BJ (cell line): ENCODE measurements around the gene RELB. TPM values are rescaled to one million over a fixed set of nuclear protein-coding genes. Genes with fewer than 3 reads are reported as not detected.

ENCODE experiments used
- CTCF ChIA-PET: fragments of 350-600 bp; formaldehyde crosslinking; extraction: SDS; loops from one replicate; lab custom pipeline; 2021; ENCODE audit warnings: antibody characterized with exemption, inconsistent platforms; lab: Yijun Ruan, JAX
- POLR2A ChIA-PET: fragments of 300-600 bp; sonication (Branson Sonifier 250); formaldehyde crosslinking; extraction: SDS; loops from one replicate; lab custom pipeline; 2021; ENCODE audit warnings: antibody characterized with exemption; lab: Charles Lee
- DNase-seq: peaks from one replicate; pipeline ENCODE4 v3.0.0-alpha.2; 2011; ENCODE audit warnings: low read depth
- H3K27me3 ChIP-seq: 2 replicates; pipeline ENCODE4 v1.6.0; 2011; ENCODE audit warnings: low read length; ENCODE audit not compliant: control insufficient read depth, insufficient read depth
- H3K36me3 ChIP-seq: 2 replicates; pipeline ENCODE4 v1.5.1; 2011; ENCODE audit warnings: low read length; ENCODE audit not compliant: control insufficient read depth, insufficient read depth
- H3K4me3 ChIP-seq: 2 replicates; pipeline ENCODE4 v1.5.1; 2011; ENCODE audit warnings: low read depth, mild to moderate bottlenecking, control low read depth, low read length
- polyA plus RNA-seq: library from polyadenylated mRNA; depleted of rRNA; stranded (reverse); fragments of >200 nt; gene quantifications from 2 replicates; pipeline ENCODE4 v1.2.3, GENCODE V29; 2011
- TF ChIP-seq, protein P1 (sequence below): IDR thresholded peaks from 2 replicates; pipeline ENCODE4 v1.5.1; 2011; ENCODE audit warnings: low read depth, mild to moderate bottlenecking, control low read depth, inconsistent platforms, low read length, moderate library complexity; ENCODE audit not compliant: insufficient read depth

Gene RELB
- polyA plus RNA-seq, 1 experiment = 11.6 TPM

- POLR2A ChIA-PET = no interaction called here
- no peak overlapping the region for H3K4me3 ChIP-seq
- H3K27me3 ChIP-seq = no peaks in the 10 kb centered on the region
- TF ChIP-seq, protein P1, sequence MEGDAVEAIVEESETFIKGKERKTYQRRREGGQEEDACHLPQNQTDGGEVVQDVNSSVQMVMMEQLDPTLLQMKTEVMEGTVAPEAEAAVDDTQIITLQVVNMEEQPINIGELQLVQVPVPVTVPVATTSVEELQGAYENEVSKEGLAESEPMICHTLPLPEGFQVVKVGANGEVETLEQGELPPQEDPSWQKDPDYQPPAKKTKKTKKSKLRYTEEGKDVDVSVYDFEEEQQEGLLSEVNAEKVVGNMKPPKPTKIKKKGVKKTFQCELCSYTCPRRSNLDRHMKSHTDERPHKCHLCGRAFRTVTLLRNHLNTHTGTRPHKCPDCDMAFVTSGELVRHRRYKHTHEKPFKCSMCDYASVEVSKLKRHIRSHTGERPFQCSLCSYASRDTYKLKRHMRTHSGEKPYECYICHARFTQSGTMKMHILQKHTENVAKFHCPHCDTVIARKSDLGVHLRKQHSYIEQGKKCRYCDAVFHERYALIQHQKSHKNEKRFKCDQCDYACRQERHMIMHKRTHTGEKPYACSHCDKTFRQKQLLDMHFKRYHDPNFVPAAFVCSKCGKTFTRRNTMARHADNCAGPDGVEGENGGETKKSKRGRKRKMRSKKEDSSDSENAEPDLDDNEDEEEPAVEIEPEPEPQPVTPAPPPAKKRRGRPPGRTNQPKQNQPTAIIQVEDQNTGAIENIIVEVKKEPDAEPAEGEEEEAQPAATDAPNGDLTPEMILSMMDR = no peak
- CTCF ChIA-PET = interaction anchor here (1.4 kb wide), 1 partner anchor 15 kb away, joined by 4 read pairs; no protein-coding TSS in a partner anchor
- no peak for DNase-seq
- peaks cover 45% of the 10 kb centered on the region for H3K36me3 ChIP-seq
These were observed 27.1 kb upstream of the RELB start for GRCh38 chr19:44973982-44974735.

DNA sequence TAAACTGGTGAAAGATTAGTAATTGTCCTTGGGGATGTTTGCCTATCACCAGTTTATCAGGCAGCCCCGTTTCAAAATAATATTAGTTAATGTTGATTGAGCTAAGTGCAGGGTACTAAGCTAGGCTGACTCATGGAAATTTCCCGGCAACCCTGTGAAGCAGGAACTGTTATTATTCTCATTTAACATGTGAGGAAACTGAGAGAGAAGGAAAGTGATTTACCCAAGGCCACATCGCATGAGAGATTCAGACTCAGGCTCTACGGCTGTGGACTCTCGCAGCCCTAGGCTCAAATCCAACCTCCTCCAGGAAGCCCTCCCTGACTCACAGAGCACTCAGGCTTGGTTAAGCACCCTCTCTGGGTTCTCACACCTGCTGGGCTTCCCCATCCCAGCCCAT is 26.4 kb upstream of the RELB start:
- DNase-seq = no peak
- Histone ChIP-seq H3K27me3 (no peaks in the 10 kb centered on the region), H3K36me3 (peaks cover 48% of the 10 kb centered on the region), H3K4me3 (no peak overlapping the region)
- TF ChIP-seq, protein P1 = no peak
- ChIA-PET POLR2A (no interaction called here), CTCF (interaction anchor here (1.1 to 1.4 kb wide), 2 partner anchors 11 to 14 kb away, joined by 4 to 5 read pairs; no protein-coding TSS in a partner anchor)

DNA sequence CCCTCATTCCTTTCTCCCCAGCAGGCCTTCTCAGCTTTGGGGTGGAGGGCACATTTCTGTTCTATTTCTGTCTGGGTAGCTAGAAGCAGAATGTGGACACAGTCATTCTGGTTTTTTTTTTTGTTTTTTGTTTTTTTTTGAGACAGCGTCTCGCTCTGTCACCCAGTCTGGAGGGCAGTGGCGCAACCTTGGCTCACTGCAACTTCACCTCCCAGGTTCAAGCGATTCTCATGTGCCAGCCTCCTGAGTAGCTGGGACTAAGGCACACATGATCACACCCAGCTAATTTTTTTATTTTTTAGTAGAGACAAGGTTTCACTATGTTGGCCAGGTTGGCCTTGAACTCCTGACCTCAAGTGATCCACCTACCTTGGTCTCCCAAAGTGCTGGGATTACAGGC is 25.8 kb upstream of the RELB start:
- ChIA-PET POLR2A (no interaction called here), CTCF (interaction anchor here (1.1 to 1.4 kb wide), 2 partner anchors 11 to 14 kb away, joined by 4 to 5 read pairs; no protein-coding TSS in a partner anchor)
- TF ChIP-seq, protein P1 = no peak
- Histone ChIP-seq H3K4me3 (no peak overlapping the region), H3K36me3 (peaks cover 48% of the 10 kb centered on the region), H3K27me3 (no peaks in the 10 kb centered on the region)
- no peak for DNase-seq

- POLR2A ChIA-PET = no interaction called here
- peaks cover 28% of the 10 kb centered on the region for H3K36me3 ChIP-seq
- CTCF ChIA-PET = no interaction called here
These were observed 17.3 kb upstream of the RELB start for GRCh38 chr19:44984005-44984404.

DNA sequence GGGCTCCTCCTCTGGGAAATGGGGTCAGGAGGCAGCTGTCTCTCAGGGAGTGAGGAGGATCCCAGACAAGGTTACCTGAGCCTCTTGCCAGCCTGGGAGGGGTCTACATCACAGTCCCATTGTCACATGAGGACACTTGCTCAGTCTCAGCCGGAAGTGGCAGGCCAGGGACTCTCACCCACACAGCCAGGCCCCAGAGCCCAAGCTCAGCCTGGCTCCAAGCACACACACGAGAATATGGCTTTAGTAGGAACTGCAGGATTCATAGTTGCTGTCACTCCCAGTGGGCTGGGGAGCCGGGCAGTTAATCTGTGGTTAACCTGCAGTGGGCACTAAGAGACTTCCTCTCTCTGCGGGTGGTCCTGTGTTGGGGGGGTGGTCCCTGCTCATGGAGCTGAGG is 15.8 kb upstream of the RELB start:
- no peak overlapping the region for H3K4me3 ChIP-seq
- CTCF ChIA-PET = interaction anchor here (1.6 kb wide), 1 partner anchor 10 kb away, joined by 5 read pairs; no protein-coding TSS in a partner anchor
- POLR2A ChIA-PET = no interaction called here
- no peak for DNase-seq
- TF ChIP-seq, protein P1 = no peak
- H3K27me3 ChIP-seq = no peaks in the 10 kb centered on the region
- H3K36me3 ChIP-seq = peaks cover 27% of the 10 kb centered on the region

More at GRCh38 chr19:44984005-44984404, 17.3 kb upstream of the RELB start:
- TF ChIP-seq, protein P1 = no peak
- no peaks in the 10 kb centered on the region for H3K27me3 ChIP-seq
- no peak for DNase-seq
- no peak overlapping the region for H3K4me3 ChIP-seq
